Mucosa of descending colon (tissue), 3 donors: ENCODE measurements around the gene EIF4EBP2. TPM values are rescaled to one million over a fixed set of nuclear protein-coding genes. Genes with fewer than 3 reads are reported as not detected.
A peak's percentile ranks its signal among the peaks of the same experiment; 100 is the strongest.

Source experiments
- ATAC-seq: fragments of 200-7000 bp; cut with Tn5 transposase; one replicate; pipeline ENCODE4 v1.9.1; 2020; ENCODE audit warnings: mild to moderate bottlenecking, moderate library complexity
- DNase-seq, 3 donors: peaks; one replicate each; pipeline ENCODE4 v3.0.0-alpha.2; 2020
- H3K36me3 ChIP-seq: fragments of 200-600 bp; one replicate; pipeline ENCODE4 v1.8.0; 2021; ENCODE audit warnings: low read depth, mild to moderate bottlenecking
- H3K4me1 ChIP-seq: fragments of 200-600 bp; one replicate; pipeline ENCODE4 v1.8.0; 2021; ENCODE audit warnings: low read depth, mild to moderate bottlenecking
- H3K4me3 ChIP-seq: fragments of 200-600 bp; one replicate; pipeline ENCODE4 v1.8.0; 2021; ENCODE audit warnings: mild to moderate bottlenecking
- H3K9me3 ChIP-seq: fragments of 200-600 bp; one replicate; pipeline ENCODE4 v1.8.0; 2021; ENCODE audit warnings: mild to moderate bottlenecking
- CTCF ChIP-seq: fragments of 200-600 bp; IDR thresholded peaks from one replicate; pipeline ENCODE4 v1.8.0; 2022; ENCODE audit warnings: antibody characterized with exemption, mild to moderate bottlenecking
- intact Hi-C, 2 donors: fragments of 100-400 bp; cut with DNase I in 1 of 2; cut with micrococcal nuclease in 1 of 2; formaldehyde crosslinking; loops; one replicate each; pipeline versions ENCODE4 v1.11.0 to v1.11.1; 2022; cut with DNase I, micrococcal nuclease
- total RNA-seq, 3 donors: library from RNA; stranded (reverse); fragmentation: NEBNext Ultra II Directional in 2 of 3; extraction: Animal tissue kit (Norgen Biotek cat#: 25700) in 2 of 3; gene quantifications; one replicate each; pipeline versions ENCODE4 v1.2.1 to v1.2.4, GENCODE V29; 2021 to 2023
- donor health status: DM: no; HTN: no; CAD: no; lungs with moderate emphysema.
- donor health status: DM: no; HTN: no; CAD: no.
- donor health status: DM: no; HTN: yes; CAD: no.

EIF4EBP2 gene
- total RNA-seq, 3 donors from 2014 or later: 88.1 to 131 (median 105) TPM

- DNase-seq (no peak), ATAC-seq (no peak)
- Histone ChIP-seq H3K36me3 (peaks cover 14% of the 10 kb centered on the region), H3K4me1 (peaks cover 24% of the 10 kb centered on the region), H3K9me3 (no peaks in the 10 kb centered on the region), H3K4me3 (no peak overlapping the region)
- no peak for TF ChIP-seq CTCF
- intact Hi-C loops: no loop called here
Observed at GRCh38 chr10:70424320-70424719, 20.4 kb downstream of the EIF4EBP2 start.

GRCh38 chr10:70425096-70425495, 21.2 kb downstream of the EIF4EBP2 start:
- peak in 1 of 3 donors; percentile 48 for DNase-seq
- intact Hi-C loops: no loop called here
- TF ChIP-seq CTCF: no peak
- ATAC-seq: peak; percentile 93
- no peak overlapping the region for H3K4me3 ChIP-seq
- no peaks in the 10 kb centered on the region for H3K9me3 ChIP-seq
- peaks cover 14% of the 10 kb centered on the region for H3K36me3 ChIP-seq
- peaks cover 24% of the 10 kb centered on the region for H3K4me1 ChIP-seq

GRCh38 chr10:70426823-70427222, 22.9 kb downstream of the EIF4EBP2 start:
- ATAC-seq: no peak

GRCh38 chr10:70430493-70431445, 26.8 kb downstream of the EIF4EBP2 start:
- intact Hi-C loops: no loop called here
- Histone ChIP-seq H3K9me3 (no peaks in the 10 kb centered on the region), H3K4me1 (peaks cover 12% of the 10 kb centered on the region), H3K4me3 (no peak overlapping the region), H3K36me3 (no peaks in the 10 kb centered on the region)
- no peak for TF ChIP-seq CTCF
- ATAC-seq (peak; percentile 76), DNase-seq (peak in 1 of 3 donors; percentile 65)

More at GRCh38 chr10:70426823-70427222, 22.9 kb downstream of the EIF4EBP2 start:
- intact Hi-C loops: no loop called here
- no peak for DNase-seq
- no peak for TF ChIP-seq CTCF
- Histone ChIP-seq H3K9me3 (no peaks in the 10 kb centered on the region), H3K4me3 (no peak overlapping the region), H3K36me3 (peaks cover 8% of the 10 kb centered on the region), H3K4me1 (peaks cover 24% of the 10 kb centered on the region)

- H3K9me3 ChIP-seq: no peaks in the 10 kb centered on the region
- ATAC-seq: peak; percentile 26
- H3K4me3 ChIP-seq: no peak overlapping the region
- H3K36me3 ChIP-seq: no peaks in the 10 kb centered on the region
- no peak for DNase-seq
- TF ChIP-seq CTCF: no peak
- intact Hi-C loops: no loop called here
- H3K4me1 ChIP-seq: peaks cover 2% of the 10 kb centered on the region
Observed at GRCh38 chr10:70432101-70432500, 28.2 kb downstream of the EIF4EBP2 start.
